Natural killer cell treated with Interleukin-12 subunit alpha and Interleukin-12 subunit beta and Interleukin-15 and Interleukin-18, amount 100 ng/mL, for 72 hours (primary cell): ENCODE measurements around the gene TSPEAR. TPM values are rescaled to one million over a fixed set of nuclear protein-coding genes. Genes with fewer than 3 reads are reported as not detected.

ENCODE experiments used
- ATAC-seq, 2 donors: fragments of 150-1000 bp; cut with Tn5 transposase in 1 of 2; sonication (Bioruptor Pico), chemical (Tn5 transposase) in 1 of 2; 2 replicates each; pipeline ENCODE4 v1.10.0; 2021
- DNase-seq: peaks from one replicate; pipeline ENCODE4 v3.0.0; 2022; ENCODE audit warnings: low spot score
- H3K27ac Mint-ChIP-seq, 2 donors: 1 replicate in 1 of 2; 2 replicates in 1 of 2; pipeline ENCODE4 v1.8.0; 2022; ENCODE audit warnings: mixed read lengths in 2 of 2, mild to moderate bottlenecking in 1 of 2, moderate library complexity in 1 of 2
- H3K27me3 Mint-ChIP-seq, 2 donors: 1 replicate in 1 of 2; 2 replicates in 1 of 2; pipeline ENCODE4 v1.8.0; 2022; ENCODE audit warnings: mixed read lengths in 2 of 2
- H3K36me3 Mint-ChIP-seq: one replicate; pipeline ENCODE4 v1.8.0; 2022; ENCODE audit warnings: mixed read lengths
- H3K4me1 Mint-ChIP-seq, 2 donors: 1 replicate in 1 of 2; 2 replicates in 1 of 2; pipeline ENCODE4 v1.8.0; 2022; ENCODE audit warnings: low read depth in 2 of 2, mixed read lengths in 2 of 2, mild to moderate bottlenecking in 1 of 2
- H3K4me3 Mint-ChIP-seq: one replicate; pipeline ENCODE4 v1.8.0; 2022; ENCODE audit warnings: mixed read lengths
- H3K9me3 Mint-ChIP-seq: 2 replicates; pipeline ENCODE4 v1.8.0; 2022; ENCODE audit warnings: mixed read lengths
- total RNA-seq, 2 donors: library from RNA; stranded (reverse); gene quantifications; one replicate each; pipeline ENCODE4 v1.2.3, GENCODE V29; 2022

TSPEAR gene
- total RNA-seq, 2 donors from 2014 or later: not detected

GRCh38 chr21:44708213-44708865 lies 3.0 kb downstream of the TSPEAR start:
- Mint-ChIP-seq H3K36me3 (peaks cover 9% of the 10 kb centered on the region), H3K27ac (no peak overlapping the region), H3K4me3 (no peak overlapping the region), H3K4me1 (peaks cover 5 to 11% of the 10 kb centered on the region in 2 donors), H3K27me3 (peaks cover 33 to 47% of the 10 kb centered on the region in 2 donors), H3K9me3 (no peaks in the 10 kb centered on the region)
- DNase-seq: peak; percentile 53
- ATAC-seq: no peak

- H3K4me3 Mint-ChIP-seq: no peak overlapping the region
- no peak for ATAC-seq
- H3K36me3 Mint-ChIP-seq: peaks cover 9% of the 10 kb centered on the region
- H3K27ac Mint-ChIP-seq: no peak overlapping the region
- peak; percentile 38 for DNase-seq
- H3K4me1 Mint-ChIP-seq: peaks cover 5 to 13% of the 10 kb centered on the region in 2 donors
- no peaks in the 10 kb centered on the region for H3K9me3 Mint-ChIP-seq
- H3K27me3 Mint-ChIP-seq: peaks cover 45 to 50% of the 10 kb centered on the region in 2 donors
Observed at GRCh38 chr21:44706706-44707581, 4.4 kb downstream of the TSPEAR start.

- Mint-ChIP-seq H3K27ac (no peak overlapping the region), H3K4me3 (no peak overlapping the region), H3K4me1 (peaks cover 5 to 13% of the 10 kb centered on the region in 2 donors)
Observed at GRCh38 chr21:44706026-44706705, 5.2 kb downstream of the TSPEAR start.

GRCh38 chr21:44704636-44705001 lies 6.8 kb downstream of the TSPEAR start:
- H3K27me3 Mint-ChIP-seq: peaks cover 52 to 56% of the 10 kb centered on the region in 2 donors
- ATAC-seq (no peak), DNase-seq (peak; percentile 18)
- no peak overlapping the region for H3K27ac Mint-ChIP-seq
- no peaks in the 10 kb centered on the region for H3K9me3 Mint-ChIP-seq
- H3K36me3 Mint-ChIP-seq: peaks cover 9% of the 10 kb centered on the region
- no peak overlapping the region for H3K4me3 Mint-ChIP-seq
- peaks cover 5 to 13% of the 10 kb centered on the region in 2 donors for H3K4me1 Mint-ChIP-seq

More at GRCh38 chr21:44706026-44706705, 5.2 kb downstream of the TSPEAR start:
- Mint-ChIP-seq H3K36me3 (peaks cover 9% of the 10 kb centered on the region), H3K9me3 (no peaks in the 10 kb centered on the region), H3K27me3 (peaks cover 49% of the 10 kb centered on the region in 2 donors)
- DNase-seq (peak; percentile 42), ATAC-seq (no peak)

- ATAC-seq (no peak), DNase-seq (peak; percentile 38)
- H3K27me3 Mint-ChIP-seq: peaks cover 52 to 56% of the 10 kb centered on the region in 2 donors
- H3K27ac Mint-ChIP-seq: no peak overlapping the region
- no peaks in the 10 kb centered on the region for H3K9me3 Mint-ChIP-seq
- H3K36me3 Mint-ChIP-seq: peaks cover 9% of the 10 kb centered on the region
- no peak overlapping the region for H3K4me3 Mint-ChIP-seq
- H3K4me1 Mint-ChIP-seq: peaks cover 5 to 10% of the 10 kb centered on the region in 2 donors
Observed at GRCh38 chr21:44703731-44704635, 7.4 kb downstream of the TSPEAR start.

DNA sequence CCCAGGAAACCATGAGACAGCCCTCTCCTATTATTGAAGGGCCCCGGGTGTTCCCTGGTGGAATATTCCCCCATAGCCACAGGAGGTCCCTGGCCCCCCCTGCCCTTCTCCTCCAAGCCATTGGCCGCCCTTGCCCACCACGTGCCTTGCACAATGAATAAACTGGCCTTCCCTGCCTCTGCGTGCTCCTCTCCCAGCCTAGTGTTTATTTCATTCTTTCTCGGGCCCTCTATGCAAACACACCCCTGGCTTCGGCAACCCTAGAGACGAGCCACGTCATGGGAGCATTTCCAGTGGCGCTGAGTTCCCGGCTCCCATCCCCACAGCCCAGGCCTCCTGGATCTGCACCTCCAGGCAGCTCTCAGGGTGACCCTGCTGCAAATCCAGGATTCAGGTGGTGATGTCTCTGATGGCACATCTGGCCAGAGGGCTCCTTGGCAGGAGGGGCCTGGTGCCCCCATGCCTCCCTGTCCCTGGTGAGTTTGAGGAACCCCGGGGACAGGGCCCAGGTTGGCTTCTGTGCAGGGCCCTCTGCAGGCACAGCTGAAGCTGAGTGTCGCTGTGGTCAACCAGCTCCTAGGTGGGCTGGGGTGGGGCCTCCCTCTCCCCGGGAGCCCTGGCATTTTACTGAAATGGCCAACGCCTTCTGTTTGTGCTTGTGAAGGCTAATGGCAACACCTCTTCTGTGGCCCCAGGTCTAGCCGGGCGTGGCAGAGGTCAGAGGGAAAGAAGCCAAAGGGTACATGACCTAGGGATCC lies 8.2 kb downstream of the TSPEAR start:
- Mint-ChIP-seq H3K27me3 (peaks cover 53 to 60% of the 10 kb centered on the region in 2 donors), H3K9me3 (no peaks in the 10 kb centered on the region), H3K36me3 (peaks cover 9% of the 10 kb centered on the region), H3K27ac (no peak overlapping the region), H3K4me3 (no peak overlapping the region), H3K4me1 (peaks cover 5 to 11% of the 10 kb centered on the region in 2 donors)
- ATAC-seq (no peak), DNase-seq (peak; percentile 47)

GRCh38 chr21:44702111-44702972 lies 9.0 kb downstream of the TSPEAR start:
- DNase-seq: peak; percentile 48

GRCh38 chr21:44701541-44701940 lies 9.8 kb downstream of the TSPEAR start:
- peaks cover 61 to 69% of the 10 kb centered on the region in 2 donors for H3K27me3 Mint-ChIP-seq
- H3K9me3 Mint-ChIP-seq: no peaks in the 10 kb centered on the region

More at GRCh38 chr21:44702111-44702972, 9.0 kb downstream of the TSPEAR start:
- peaks cover 54 to 63% of the 10 kb centered on the region in 2 donors for H3K27me3 Mint-ChIP-seq
- H3K36me3 Mint-ChIP-seq: peaks cover 9% of the 10 kb centered on the region
- no peaks in the 10 kb centered on the region for H3K9me3 Mint-ChIP-seq
- H3K4me1 Mint-ChIP-seq: peaks cover 5 to 18% of the 10 kb centered on the region in 2 donors
- ATAC-seq: peak in 1 of 2 donors; percentile 30
- no peak overlapping the region for H3K27ac Mint-ChIP-seq
- no peak overlapping the region for H3K4me3 Mint-ChIP-seq

GRCh38 chr21:44701023-44701400 lies 10.4 kb downstream of the TSPEAR start:
- H3K27me3 Mint-ChIP-seq: peaks cover 66 to 73% of the 10 kb centered on the region in 2 donors
- H3K4me1 Mint-ChIP-seq: peaks cover 4 to 15% of the 10 kb centered on the region in 2 donors
- DNase-seq (peak; percentile 53), ATAC-seq (no peak)
- H3K4me3 Mint-ChIP-seq: no peak overlapping the region
- H3K36me3 Mint-ChIP-seq: peaks cover 9% of the 10 kb centered on the region
- no peaks in the 10 kb centered on the region for H3K9me3 Mint-ChIP-seq
- no peak overlapping the region for H3K27ac Mint-ChIP-seq

More at GRCh38 chr21:44701541-44701940, 9.8 kb downstream of the TSPEAR start:
- Mint-ChIP-seq H3K4me3 (no peak overlapping the region), H3K36me3 (peaks cover 9% of the 10 kb centered on the region), H3K4me1 (peaks cover 5 to 18% of the 10 kb centered on the region in 2 donors), H3K27ac (no peak overlapping the region)
- DNase-seq: peak; percentile 42
- no peak for ATAC-seq

DNA sequence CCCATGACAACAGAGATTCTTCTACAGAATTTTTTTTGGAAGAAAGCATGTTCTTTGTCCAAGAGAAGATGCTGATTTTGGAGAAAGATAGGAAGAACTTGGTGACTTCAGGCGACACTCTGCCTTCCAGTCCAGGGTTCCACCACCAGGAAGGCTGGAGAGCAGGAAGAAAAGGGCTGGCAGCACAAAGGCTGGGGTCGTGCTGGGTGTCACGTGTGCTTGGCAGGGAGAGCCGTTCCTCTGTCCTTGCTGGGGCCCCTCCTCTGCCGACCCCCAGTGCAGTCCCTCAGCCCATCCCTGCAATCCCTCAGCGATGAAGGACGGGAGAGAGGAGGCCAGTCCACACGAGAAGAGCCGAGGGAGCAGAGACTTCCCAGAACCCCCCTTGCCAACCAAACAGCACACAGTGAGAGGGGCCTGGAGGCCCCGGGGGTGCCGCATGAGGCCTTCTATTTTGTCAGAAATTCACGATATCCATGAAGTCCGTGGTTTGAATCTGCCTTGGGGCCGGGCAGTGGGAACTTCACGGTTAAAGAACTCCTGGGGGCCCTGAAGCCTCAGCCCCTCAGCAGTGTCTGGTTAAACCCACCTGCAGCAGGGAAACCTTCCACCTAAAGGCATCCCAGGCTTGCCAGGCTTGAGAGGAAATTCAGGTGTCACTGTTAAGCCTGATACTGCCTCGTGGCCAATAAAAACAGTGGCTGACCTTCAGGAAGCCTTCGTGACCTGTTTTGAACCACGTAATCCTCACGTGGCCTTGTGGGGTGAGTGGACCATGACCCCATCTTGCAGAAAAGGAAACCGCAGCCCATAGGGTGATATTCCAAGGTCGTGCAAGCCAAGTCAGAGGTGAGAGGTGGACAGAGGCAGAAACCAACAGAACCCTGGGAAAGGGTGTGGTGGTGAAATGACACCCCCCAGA lies 11.0 kb downstream of the TSPEAR start:
- Mint-ChIP-seq H3K4me3 (no peak overlapping the region), H3K27ac (no peak overlapping the region), H3K9me3 (no peaks in the 10 kb centered on the region), H3K4me1 (peaks cover 0 to 11% of the 10 kb centered on the region in 2 donors), H3K36me3 (peaks cover 4% of the 10 kb centered on the region), H3K27me3 (peaks cover 63 to 68% of the 10 kb centered on the region in 2 donors)
- no peak for ATAC-seq
- DNase-seq: peak; percentile 58

DNA sequence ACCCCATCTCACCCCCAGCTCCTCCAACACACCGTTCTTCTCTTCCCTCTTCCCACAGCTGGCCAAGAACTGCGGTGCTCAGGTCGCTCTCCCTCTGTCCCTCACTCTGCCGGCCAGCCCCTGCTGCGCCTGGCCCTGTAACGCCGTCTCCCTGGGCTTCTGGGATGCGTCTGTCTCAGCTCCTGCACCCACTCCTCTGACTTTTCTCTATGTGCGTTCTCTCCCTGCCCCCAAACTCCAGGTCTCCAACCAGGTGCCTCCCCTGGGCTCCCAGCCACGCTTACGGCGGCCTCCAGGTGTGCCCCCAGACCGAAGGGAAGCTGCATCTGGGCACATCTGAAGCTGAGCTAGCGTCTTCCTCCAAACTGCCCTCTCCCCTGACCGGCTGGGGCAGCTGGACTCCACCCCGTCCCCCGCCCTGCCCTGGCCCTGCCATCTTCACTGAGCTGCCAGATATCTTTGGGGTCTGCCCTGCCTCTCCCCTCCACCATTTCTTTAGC lies 11.8 kb downstream of the TSPEAR start:
- peaks cover 60 to 63% of the 10 kb centered on the region in 2 donors for H3K27me3 Mint-ChIP-seq
- DNase-seq: peak; percentile 32
- H3K9me3 Mint-ChIP-seq: no peaks in the 10 kb centered on the region
- no peaks in the 10 kb centered on the region for H3K36me3 Mint-ChIP-seq
- no peak overlapping the region for H3K4me3 Mint-ChIP-seq
- ATAC-seq: no peak
- H3K27ac Mint-ChIP-seq: no peak overlapping the region
- peaks cover 0 to 11% of the 10 kb centered on the region in 2 donors for H3K4me1 Mint-ChIP-seq
